Stimulated activated CD8-positive, alpha-beta memory T cell treated with anti-CD3 and anti-CD28 coated beads, Interleukin-15, amount 100 ng/mL, for 4 hours (primary cell): ENCODE measurements around the gene MRPS10.

ENCODE experiments used
- DNase-seq, 2 donors: peaks; one replicate each; pipeline ENCODE4 v3.0.0-alpha.2; 2020; ENCODE audit warnings: low read depth in 2 of 2

Gene MRPS10

GRCh38 chr6:42217519-42218367 lies at the start of gene MRPS10:
TSS of gene MRPS10 (minus strand) at chr6:42217861. CDS start at chr6:42217849, 12 bp downstream.
- peak; percentile 71 to 84 for DNase-seq

- no peak for DNase-seq
Observed at GRCh38 chr6:42266538-42266937, 48.9 kb upstream of the MRPS10 start.

GRCh38 chr6:42264852-42265390 lies 47.3 kb upstream of the MRPS10 start:
- no peak for DNase-seq

GRCh38 chr6:42264162-42264851 lies 46.6 kb upstream of the MRPS10 start:
- DNase-seq = no peak

- no peak for DNase-seq
Observed at GRCh38 chr6:42263165-42263728, 45.6 kb upstream of the MRPS10 start.

GRCh38 chr6:42260972-42261371 lies 43.3 kb upstream of the MRPS10 start:
- no peak for DNase-seq

GRCh38 chr6:42260396-42260888 lies 42.8 kb upstream of the MRPS10 start:
- DNase-seq = no peak

GRCh38 chr6:42259841-42260395 lies 42.3 kb upstream of the MRPS10 start:
- no peak for DNase-seq

- no peak for DNase-seq
Observed at GRCh38 chr6:42259286-42259685, 41.6 kb upstream of the MRPS10 start.

- no peak for DNase-seq
Observed at GRCh38 chr6:42257614-42258013, 40.0 kb upstream of the MRPS10 start.

- no peak for DNase-seq
Observed at GRCh38 chr6:42257063-42257462, 39.4 kb upstream of the MRPS10 start.

- DNase-seq = no peak
Observed at GRCh38 chr6:42255050-42255449, 37.4 kb upstream of the MRPS10 start.

- DNase-seq = no peak
Observed at GRCh38 chr6:42254505-42254904, 36.8 kb upstream of the MRPS10 start.

GRCh38 chr6:42251911-42252637 lies 34.4 kb upstream of the MRPS10 start:
- no peak for DNase-seq

GRCh38 chr6:42251500-42251899 lies 33.8 kb upstream of the MRPS10 start:
- DNase-seq = no peak

GRCh38 chr6:42250274-42250931 lies 32.7 kb upstream of the MRPS10 start:
- no peak for DNase-seq

- no peak for DNase-seq
Observed at GRCh38 chr6:42249279-42249678, 31.6 kb upstream of the MRPS10 start.

- no peak for DNase-seq
Observed at GRCh38 chr6:42243046-42243445, 25.4 kb upstream of the MRPS10 start.

GRCh38 chr6:42241915-42242314 lies 24.3 kb upstream of the MRPS10 start:
- no peak for DNase-seq

- no peak for DNase-seq
Observed at GRCh38 chr6:42239736-42240375, 22.2 kb upstream of the MRPS10 start.
